Lower lobe of right lung (tissue), 2 donors: ENCODE results near the gene TMEM178A. TPM values are rescaled to one million over a fixed set of nuclear protein-coding genes. Genes with fewer than 3 reads are reported as not detected.
"Not testable (repeated sequence)": the region's sequence is repeated elsewhere in the genome, so short reads cannot be mapped to it uniquely, and the experiment has no call there.

Experiments
- ATAC-seq, 2 donors: fragments of 200-7000 bp; cut with Tn5 transposase; one replicate each; pipeline ENCODE4 v1.9.1; 2020 to 2022; ENCODE audit warnings: mild to moderate bottlenecking in 2 of 2, moderate library complexity in 2 of 2
- DNase-seq: peaks from one replicate; pipeline ENCODE4 v3.0.0-alpha.2; 2020
- H3K27ac ChIP-seq: fragments of 200-600 bp; one replicate; pipeline ENCODE4 v1.8.0; 2022
- H3K27me3 ChIP-seq: fragments of 200-600 bp; one replicate; pipeline ENCODE4 v1.8.0; 2022; ENCODE audit warnings: low read depth
- H3K36me3 ChIP-seq: fragments of 200-600 bp; one replicate; pipeline ENCODE4 v1.8.0; 2022; ENCODE audit warnings: mild to moderate bottlenecking
- H3K4me1 ChIP-seq: fragments of 200-600 bp; one replicate; pipeline ENCODE4 v1.8.0; 2022
- H3K4me3 ChIP-seq: fragments of 200-600 bp; one replicate; pipeline ENCODE4 v1.8.0; 2022; ENCODE audit warnings: mild to moderate bottlenecking
- H3K9me3 ChIP-seq: fragments of 200-600 bp; one replicate; pipeline ENCODE4 v1.8.0; 2022
- CTCF ChIP-seq: fragments of 200-600 bp; IDR thresholded peaks from one replicate; pipeline ENCODE4 v1.8.0; 2022; ENCODE audit warnings: antibody characterized with exemption, mild to moderate bottlenecking
- intact Hi-C: fragments of 100-400 bp; cut with DNase I; formaldehyde crosslinking; loops from one replicate; pipeline ENCODE4 v1.11.0; 2022
- total RNA-seq: library from RNA; stranded (reverse); fragmentation: NEBNext Ultra II Directional; extraction: Animal tissue kit (Norgen Biotek cat#: 25700); gene quantifications from one replicate; pipeline ENCODE4 v1.2.1, GENCODE V29; 2021
- donor health status: DM: no; HTN: yes; CAD: no; lungs with severe emphysema.

The TMEM178A gene
- total RNA-seq, 1 donor from 2014 or later, result 3.2 TPM

GRCh38 chr2:39622860-39623259, 42.9 kb upstream of the TMEM178A start:
- Histone ChIP-seq H3K4me3 (no peak overlapping the region), H3K27ac (no peak overlapping the region), H3K27me3 (no peaks in the 10 kb centered on the region), H3K9me3 (no peaks in the 10 kb centered on the region), H3K4me1 (peaks cover 8% of the 10 kb centered on the region), H3K36me3 (no peaks in the 10 kb centered on the region)
- DNase-seq (no peak), ATAC-seq (no peak)
- TF ChIP-seq CTCF, result no peak
- intact Hi-C loops, result no loop called here

GRCh38 chr2:39623917-39624316, 41.8 kb upstream of the TMEM178A start:
- no peaks in the 10 kb centered on the region for H3K36me3 ChIP-seq
- intact Hi-C loops, result no loop called here
- H3K4me3 ChIP-seq, result no peak overlapping the region
- no peak for ATAC-seq
- H3K4me1 ChIP-seq, result peaks cover 8% of the 10 kb centered on the region
- H3K27me3 ChIP-seq, result no peaks in the 10 kb centered on the region
- no peaks in the 10 kb centered on the region for H3K9me3 ChIP-seq
- no peak for TF ChIP-seq CTCF
- no peak overlapping the region for H3K27ac ChIP-seq
- DNase-seq, result no peak

- no peaks in the 10 kb centered on the region for H3K36me3 ChIP-seq
- H3K4me1 ChIP-seq, result peaks cover 5% of the 10 kb centered on the region
- no peak overlapping the region for H3K27ac ChIP-seq
- DNase-seq (no peak), ATAC-seq (peak; percentile 71 to 80)
- no peak for TF ChIP-seq CTCF
- H3K4me3 ChIP-seq, result no peak overlapping the region
- intact Hi-C loops, result no loop called here
- H3K27me3 ChIP-seq, result no peaks in the 10 kb centered on the region
- no peaks in the 10 kb centered on the region for H3K9me3 ChIP-seq
Observed at GRCh38 chr2:39625193-39625926, 40.4 kb upstream of the TMEM178A start.

GRCh38 chr2:39625927-39626270, 39.8 kb upstream of the TMEM178A start:
- H3K9me3 ChIP-seq, result no peaks in the 10 kb centered on the region
- H3K27me3 ChIP-seq, result no peaks in the 10 kb centered on the region
- ATAC-seq (no peak), DNase-seq (no peak)
- no peak overlapping the region for H3K27ac ChIP-seq
- intact Hi-C loops, result no loop called here
- no peaks in the 10 kb centered on the region for H3K36me3 ChIP-seq
- TF ChIP-seq CTCF, result no peak
- no peaks in the 10 kb centered on the region for H3K4me1 ChIP-seq
- no peak overlapping the region for H3K4me3 ChIP-seq

- H3K4me1 ChIP-seq, intact Hi-C loops, H3K9me3 ChIP-seq, H3K36me3 ChIP-seq, H3K27ac ChIP-seq, H3K27me3 ChIP-seq, ATAC-seq, H3K4me3 ChIP-seq, DNase-seq: not testable (repeated sequence)
Observed at GRCh38 chr2:39628346-39628745, 37.4 kb upstream of the TMEM178A start.

- no peak for TF ChIP-seq CTCF
- no peaks in the 10 kb centered on the region for H3K4me1 ChIP-seq
- intact Hi-C loops, result no loop called here
- no peak overlapping the region for H3K4me3 ChIP-seq
- H3K27me3 ChIP-seq, result no peaks in the 10 kb centered on the region
- ATAC-seq (no peak), DNase-seq (no peak)
- H3K36me3 ChIP-seq, result no peaks in the 10 kb centered on the region
- H3K27ac ChIP-seq, result no peak overlapping the region
- H3K9me3 ChIP-seq, result no peaks in the 10 kb centered on the region
Observed at GRCh38 chr2:39629646-39630045, 36.1 kb upstream of the TMEM178A start.
